Measurements from ENCODE around the gene SPTBN1.

DNA sequence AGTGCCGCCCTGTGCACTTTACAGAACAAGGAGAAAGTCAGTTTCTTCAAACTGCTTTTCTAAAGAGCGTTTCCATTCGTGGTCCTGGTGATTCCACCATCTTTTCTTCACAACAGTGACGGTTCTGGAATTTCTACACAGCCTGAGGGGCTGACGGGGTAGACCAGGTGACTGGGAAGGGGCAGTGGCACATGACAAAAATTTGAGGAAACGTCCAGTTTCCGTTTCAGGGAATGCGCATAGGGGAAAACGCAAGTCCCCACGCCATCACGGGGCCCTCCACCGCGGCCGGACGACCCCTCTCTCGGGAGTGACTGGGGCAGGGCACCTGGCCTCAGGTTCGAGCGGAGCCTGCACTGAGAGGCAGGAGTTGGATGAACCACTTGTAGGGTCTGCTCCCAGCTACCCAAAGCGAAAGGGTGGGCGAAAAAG, 980 bp upstream of the SPTBN1 start:
- no peak for TF ChIP-seq EZH2phosphoT487 (IDR thresholded peaks at IDR 0.05; ENCODE audit: insufficient read depth, low read depth)
- no peak for TF ChIP-seq EZH2 (IDR thresholded peaks at IDR 0.05; ENCODE audit: insufficient read depth, poor library complexity, severe bottlenecking)

Measured in GM23248 (cell line).